HG02938 (cell line): ENCODE measurements around the gene C3AR1.
A peak's percentile ranks its signal among the peaks of the same experiment; 100 is the strongest.
"Not testable (repeated sequence)": the region's sequence is repeated elsewhere in the genome, so short reads cannot be mapped to it uniquely, and the experiment has no call there.

Experiments
- ATAC-seq: cut with Tn5 transposase; IDR thresholded peaks from one replicate; pipeline ENCODE4 v1.9.1; 2021; ENCODE audit warnings: mild to moderate bottlenecking, moderate library complexity; ENCODE audit not compliant: unreplicated experiment

C3AR1 gene

DNA sequence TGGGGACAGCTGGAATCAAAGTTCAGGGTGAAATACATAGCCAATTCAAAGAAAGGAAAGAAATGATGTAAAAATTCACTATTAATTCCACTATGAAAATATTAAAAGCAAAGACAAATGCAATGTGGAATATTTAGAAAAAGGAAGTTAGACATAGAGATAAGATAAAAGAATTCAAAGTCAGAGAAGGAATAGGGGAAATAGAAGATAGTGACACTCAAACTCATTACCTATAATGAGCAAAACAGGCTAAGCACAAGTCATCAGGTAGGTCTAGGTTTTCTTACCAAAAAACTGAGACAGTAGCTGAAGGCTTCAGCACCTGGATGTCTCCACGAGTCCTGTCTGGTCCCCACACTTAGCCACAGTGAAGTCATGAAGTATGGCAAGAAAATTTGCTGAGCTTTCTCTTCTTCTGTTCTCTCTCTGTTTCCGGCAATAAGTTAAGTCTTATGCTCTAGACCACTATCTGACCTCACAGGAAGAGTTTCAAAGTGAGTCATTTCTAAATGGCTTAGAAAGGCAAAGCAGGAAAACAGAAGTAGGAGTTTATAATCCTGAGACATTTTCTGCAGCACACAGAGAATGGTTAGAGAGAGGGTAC lies at the start of gene C3AR1:
Gene C3AR1 (minus strand): TSS at position 369 of the 604 bp plus-strand sequence. CDS start 6,174 bp downstream, outside the sequence.
- no peak for ATAC-seq

DNA sequence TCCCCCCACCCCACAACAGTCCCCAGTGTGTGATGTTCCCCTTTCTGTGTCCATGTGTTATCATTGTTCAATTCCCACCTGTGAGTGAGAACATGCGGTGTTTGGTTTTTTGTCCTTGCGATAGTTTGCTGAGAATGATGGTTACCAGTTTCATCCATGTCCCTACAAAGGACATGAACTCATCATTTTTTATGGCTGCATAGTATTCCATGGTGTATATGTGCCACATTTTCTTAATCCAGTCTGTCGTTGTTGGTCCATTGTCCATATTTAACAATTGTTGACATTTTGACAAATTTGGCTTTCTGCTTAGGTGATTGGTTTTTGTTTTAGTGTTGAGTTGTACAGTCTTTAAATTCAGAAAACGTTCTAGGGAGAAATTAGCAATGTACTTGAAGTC lies 47.0 kb upstream of the C3AR1 start:
- not testable (repeated sequence) for ATAC-seq

DNA sequence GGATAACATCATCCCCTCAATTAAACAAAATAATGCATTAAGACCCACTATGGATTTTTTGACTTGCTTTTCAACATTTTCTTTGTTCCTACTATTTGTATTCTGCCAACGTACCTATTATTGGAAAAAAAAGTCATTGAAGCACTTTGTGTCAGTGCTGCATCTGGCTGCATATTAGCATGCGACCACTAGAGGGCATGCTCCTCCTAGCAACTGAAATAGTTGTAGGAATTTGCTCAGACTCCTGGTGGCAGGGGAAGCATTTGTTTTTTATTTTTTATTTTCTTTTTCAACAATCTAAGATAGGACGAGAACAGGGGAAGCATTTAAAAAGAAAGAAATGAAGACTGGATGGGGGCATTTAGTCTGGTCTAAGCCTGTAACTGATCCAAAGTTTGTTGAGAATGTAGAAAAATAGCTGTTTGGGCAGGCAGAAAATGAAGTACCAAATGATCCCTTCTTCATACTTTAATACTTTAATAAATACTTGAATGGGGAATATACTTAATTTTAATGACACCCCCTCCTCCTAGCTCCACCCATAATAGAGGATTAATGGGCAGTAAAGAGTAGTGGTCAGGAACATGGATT lies 42.7 kb upstream of the C3AR1 start:
- ATAC-seq, result no peak

DNA sequence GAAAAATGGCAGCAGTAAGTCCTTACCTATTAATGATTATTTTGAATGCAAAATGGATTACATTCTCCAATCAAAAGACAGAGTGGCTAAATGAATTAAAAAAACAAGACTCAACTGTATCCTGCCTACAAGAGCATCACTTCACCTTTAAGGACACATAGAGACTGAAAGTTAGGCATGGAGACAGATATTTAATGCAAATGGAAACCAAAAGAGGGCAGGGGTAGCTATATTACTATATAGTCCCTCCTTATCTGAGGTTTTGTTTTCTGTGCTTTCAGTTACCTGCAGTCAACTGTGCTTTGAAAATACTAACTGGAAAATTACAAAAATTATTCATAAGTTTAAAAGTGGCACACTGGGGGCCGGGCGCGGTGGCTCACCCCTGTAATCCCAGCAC lies 33.1 kb upstream of the C3AR1 start:
- ATAC-seq, result no peak

DNA sequence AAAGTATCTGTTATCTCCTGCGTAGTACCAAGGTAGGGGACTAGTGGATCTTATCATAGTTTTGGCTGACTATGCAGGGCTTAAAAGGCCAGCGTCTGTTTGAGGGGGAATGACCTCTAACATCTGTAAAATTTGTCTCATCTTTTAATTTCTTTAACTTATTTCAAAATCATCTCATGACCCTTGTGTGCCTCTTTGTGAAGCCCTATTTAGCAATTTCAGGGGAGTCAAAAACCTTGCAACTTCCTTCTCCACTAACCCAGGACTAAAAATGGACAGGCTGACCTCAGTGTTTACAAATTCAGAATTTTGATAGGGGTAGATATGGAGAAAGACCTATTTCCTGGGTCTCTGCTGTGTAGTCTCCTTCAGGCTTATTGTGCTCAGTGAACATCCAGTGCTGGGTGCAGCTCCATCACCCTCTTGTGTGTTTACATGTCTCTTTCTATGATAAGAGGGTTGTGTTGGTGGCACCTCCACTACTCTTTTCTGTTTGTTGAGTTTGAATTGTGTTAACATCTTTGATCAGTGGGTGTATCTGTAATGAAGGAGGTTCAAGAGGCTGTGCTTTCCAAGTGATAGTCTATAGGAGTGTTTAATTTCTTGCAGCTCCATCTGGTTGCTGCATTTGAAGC lies 30.2 kb upstream of the C3AR1 start:
- ATAC-seq, result no peak

DNA sequence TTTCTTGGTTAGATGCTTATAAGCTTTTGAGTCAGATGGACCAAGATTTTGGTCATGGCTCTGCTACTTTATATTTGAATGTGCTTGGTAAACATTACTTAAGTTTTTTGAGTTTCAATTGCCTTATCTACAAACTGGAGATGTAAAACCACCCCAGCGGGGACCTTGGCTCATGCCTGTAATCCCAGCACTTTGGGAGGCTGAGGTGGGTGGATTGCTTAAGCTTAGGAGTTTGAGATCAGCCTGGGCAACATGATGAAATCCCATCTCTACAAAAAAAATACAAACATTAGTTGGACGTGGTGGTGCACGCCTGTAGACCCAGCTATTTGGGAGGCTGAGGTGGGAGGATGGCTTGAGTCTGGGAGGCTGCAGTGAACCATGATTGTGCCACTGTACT lies 27.1 kb upstream of the C3AR1 start:
- ATAC-seq, result no peak

DNA sequence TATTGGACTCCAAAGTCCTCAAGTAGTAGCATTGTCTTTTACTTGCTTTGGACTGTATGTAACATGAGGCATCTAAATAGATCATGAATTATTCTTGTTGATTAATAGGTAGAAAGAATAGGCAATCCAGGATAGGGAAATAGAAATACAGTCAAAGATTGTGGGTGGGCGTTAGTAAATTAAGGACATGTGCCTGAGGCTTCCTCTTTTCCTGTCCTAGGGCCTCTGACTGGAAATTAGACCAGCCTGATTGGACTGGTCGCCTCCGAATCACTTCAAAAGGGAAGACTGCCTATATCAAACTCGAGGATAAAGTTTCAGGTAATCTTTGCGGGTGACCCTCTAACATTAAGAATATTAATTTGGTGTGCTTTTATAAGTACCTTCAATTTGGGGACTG lies 23.6 kb upstream of the C3AR1 start:
- ATAC-seq, result no peak

DNA sequence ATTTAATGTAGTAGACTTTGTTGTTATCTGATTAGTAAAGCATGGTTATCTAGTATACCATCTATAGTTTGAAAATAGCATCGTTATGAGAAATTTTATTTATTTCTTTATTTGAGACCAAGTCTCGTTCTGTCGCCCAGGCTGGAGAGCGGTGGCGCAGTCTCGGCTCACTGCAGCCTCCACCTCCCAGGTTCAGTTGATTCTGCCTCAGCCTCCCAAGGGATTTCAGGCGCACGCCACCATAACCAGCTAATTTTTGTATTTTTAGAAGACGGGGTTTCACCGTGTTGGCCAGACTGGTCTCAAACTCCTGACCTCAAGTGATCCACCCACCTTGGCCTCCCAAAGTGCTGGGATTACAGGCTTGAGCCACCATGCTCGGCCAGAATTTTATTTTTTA lies 23.1 kb upstream of the C3AR1 start:
- ATAC-seq, result not testable (repeated sequence)

DNA sequence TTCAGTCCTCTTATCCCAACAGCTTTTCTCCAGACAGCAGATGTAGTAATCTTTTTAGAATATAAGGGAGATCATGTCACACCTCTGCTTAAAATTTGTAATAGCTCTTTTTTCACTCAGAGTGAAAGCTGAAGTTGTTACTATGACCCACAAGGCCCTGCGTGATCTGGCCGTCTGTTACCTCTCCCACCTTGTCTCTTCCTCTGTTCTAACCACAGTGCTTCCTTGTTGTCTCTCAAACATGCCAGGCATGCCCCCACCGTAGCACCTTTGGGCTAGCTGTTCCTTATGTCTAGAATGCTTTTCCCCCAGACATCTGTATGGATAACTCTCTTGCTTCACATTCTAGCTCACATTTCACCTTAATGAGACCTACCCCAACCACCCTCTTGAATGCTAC lies 22.4 kb upstream of the C3AR1 start:
- ATAC-seq, result peak; percentile 58

DNA sequence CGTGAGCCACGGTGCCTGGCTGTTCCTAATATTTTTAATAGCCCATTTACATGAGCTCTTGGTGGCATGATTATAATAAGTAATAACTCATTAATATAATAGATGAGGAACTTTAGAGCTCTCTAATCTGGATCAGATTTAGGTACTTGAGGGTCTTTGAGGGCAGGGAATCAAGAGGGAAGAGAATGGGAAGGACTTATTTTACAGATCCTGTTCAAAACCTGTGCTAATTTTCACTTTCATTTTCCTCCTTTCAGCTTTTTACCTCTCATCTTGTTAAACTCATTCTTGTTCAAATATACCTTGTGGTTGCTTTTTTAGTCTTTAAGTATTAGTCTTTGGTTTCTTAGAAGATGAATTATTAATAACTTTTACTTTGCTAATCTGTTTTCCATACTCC lies 21.5 kb upstream of the C3AR1 start:
- no peak for ATAC-seq

DNA sequence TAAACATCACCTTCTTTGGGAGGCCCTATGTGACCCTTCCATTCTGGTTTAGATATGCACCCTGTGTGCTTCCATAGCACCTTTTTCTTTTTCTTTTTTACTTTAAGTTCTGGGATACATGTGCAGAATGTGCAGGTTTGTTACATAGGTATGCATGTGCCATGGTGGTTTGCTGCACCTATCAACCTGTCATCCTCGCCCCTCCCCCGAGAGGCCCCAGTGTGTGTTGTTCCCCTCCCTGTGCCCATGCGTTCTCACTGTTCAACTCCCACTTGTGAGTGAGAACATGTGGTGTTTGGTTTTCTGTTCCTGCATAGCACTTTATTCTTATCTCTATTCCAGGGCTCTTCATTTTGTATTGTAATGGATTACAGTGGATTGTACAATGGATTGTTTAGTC lies 18.2 kb upstream of the C3AR1 start:
- not testable (repeated sequence) for ATAC-seq

DNA sequence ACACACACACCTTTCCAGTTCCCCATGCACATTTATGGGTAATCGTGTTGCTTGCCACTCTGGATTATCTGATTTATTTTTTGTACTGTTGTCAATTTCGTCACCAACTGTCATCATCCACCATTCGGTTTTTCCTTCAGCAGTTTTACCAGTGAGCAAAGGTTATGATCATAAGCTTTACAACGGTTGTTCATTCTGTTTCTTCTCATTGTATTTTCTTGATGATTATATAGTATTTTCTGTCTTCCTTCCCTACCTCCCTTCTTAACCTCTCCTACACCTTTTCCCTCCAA lies 16.6 kb upstream of the C3AR1 start:
- ATAC-seq, result no peak

DNA sequence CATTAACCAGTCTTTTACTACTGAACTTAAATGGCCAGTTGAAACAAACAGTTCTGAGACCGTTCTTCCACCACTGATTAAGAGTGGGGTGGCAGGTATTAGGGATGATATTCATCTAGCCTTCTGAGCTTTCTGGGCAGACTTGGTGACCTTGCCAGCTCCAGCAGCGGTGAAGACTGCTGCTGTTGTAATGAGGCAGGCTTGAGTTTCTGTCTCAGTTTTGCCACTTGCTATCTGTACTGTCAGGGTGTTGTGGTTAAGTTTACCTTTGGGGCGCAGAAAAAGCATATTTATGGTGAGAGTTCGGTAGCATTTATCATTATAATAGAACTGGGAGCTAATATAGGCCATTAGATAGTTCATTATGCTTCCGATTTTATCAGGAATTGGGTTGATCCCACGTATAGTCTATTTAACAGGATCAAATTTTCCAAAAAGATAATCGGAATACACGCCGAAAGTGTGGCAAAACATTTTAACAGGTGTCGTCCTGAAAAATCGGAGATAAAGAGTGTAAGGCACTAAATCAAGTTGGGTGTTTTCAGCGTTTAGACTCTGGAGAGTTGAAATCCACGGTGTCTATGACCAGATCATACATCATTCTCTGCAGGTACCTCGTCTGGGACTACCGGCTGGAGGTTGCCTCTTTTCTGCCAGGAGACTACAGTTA lies 15.2 kb upstream of the C3AR1 start:
- no peak for ATAC-seq

DNA sequence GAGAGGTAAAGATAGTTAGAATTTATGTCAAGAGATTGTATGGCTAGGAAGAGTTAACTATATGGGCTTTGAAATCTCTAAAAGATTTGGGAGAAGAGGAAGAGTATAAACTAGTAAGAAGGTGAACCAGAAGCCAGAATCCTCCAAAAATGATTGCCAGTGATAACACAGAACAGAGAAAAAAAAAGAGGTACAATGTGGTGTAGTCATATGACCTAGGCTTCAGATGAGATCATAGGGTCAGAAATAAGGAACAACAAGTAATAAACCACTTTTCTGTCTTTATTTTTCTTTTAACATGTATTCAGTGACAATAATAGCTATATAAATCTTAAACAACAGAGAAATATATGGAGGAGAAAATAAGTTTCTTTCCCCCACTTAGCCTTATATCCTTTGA lies 14.0 kb upstream of the C3AR1 start:
- no peak for ATAC-seq

DNA sequence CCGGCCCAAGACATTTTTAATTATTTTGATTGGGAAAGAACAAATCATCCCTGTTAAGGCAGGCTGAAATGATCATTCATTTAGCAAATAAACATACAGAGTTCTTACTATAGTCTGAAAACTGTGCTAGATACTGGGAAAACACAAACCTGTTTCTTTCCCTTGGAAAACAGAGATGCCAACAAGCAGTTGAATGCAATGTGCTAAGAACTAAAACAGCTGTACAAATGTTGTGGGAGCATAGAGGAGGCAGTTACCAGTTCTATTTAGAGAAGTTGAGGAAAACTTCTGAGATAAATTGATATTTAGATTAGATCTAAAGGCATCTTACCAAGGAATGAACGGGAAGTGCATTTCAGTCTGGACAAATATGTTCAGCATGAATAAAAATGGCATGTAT lies 12.8 kb upstream of the C3AR1 start:
- ATAC-seq, result no peak

DNA sequence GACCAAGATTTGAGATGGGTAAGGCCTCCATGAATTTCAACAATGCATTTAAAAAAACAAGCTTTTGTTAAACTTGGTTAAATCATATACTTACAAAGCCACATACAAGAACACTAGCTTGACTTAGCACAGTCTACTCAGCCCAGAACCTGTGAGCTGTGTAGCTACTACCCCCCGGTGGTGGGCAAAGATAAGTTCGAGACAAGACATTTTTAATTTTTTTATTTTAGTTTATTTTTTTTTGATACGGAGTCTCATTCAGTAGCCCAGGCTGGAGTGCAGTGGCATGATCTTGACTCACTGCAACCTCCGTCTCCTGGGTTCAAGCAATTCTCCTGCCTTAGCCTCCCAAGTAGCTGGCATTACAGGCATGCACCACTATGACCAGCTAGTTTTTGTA lies 12.2 kb upstream of the C3AR1 start:
- no peak for ATAC-seq

DNA sequence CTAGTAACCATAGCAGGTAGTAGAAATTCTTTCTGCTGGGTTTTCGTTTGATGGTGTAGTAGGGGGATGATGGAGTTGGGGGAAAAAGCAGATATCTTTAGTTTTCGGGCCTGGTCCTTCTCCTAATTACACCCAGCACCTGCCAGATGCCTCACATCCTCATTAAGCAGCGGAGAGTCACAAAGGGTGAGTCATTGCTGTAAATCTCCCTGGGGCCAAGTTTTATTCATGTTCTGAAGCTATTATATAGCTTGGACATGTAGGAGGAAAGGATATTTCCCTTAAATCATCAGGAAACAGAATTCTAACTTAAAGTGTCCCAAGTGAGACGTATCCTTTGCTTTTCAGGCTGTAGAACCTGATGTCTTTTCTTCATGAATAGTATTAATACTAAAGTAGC lies 11.0 kb upstream of the C3AR1 start:
- ATAC-seq, result no peak

DNA sequence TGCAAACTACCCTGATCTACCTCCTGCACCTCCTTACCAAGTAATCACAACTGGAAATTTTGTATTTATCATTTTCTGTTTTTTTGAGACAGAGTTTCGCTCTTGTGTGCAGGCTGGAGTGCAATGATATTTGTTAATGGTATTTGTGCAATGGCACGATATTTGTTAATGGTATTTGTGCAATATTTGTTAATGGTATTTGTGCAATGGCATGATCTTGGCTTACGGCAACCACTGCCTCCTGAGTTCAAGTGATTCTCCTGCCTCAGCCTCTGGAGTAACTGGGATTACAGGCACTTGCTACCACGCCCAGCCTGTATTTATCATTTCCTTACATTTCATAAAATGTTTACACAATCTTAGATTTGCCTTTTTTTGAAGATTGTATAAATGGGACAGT lies 10.2 kb upstream of the C3AR1 start:
- ATAC-seq, result no peak

DNA sequence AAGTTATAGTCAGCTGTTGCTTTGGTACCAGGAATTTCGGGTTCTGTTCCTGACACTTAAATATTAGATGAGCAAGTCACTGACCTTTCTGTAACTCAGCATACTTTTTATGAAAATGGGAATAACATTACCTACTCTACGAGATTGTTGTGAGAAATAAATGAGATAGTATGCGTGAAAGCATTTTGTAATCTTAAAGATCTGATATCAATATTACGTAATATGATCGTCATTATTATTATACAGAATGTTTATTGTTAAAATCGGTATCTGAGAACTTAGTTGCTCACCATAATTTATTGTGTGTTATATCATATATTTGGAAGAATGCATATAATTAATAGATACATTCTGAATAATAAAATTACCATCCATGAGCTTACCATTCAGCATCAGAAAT lies 9.8 kb upstream of the C3AR1 start:
- no peak for ATAC-seq

DNA sequence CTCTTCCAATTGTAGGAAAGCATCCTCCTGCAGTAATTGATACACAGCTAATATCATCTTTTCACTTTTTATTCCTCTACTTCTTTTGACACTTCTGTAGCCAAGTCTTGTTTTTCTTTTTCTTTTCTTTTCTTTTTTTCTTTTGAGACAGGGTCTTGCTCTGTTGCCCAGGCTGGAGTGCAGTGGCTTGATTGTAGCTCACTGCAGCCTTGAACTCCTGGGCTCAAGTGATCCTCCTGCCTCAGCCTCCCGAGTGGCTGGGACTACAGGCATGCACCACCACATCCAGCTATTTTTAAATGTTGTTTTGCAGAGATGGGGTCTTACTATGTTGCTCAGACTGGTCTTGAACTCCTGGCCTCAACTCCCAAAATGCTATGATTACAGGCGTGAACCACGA lies 5.7 kb upstream of the C3AR1 start:
- not testable (repeated sequence) for ATAC-seq

DNA sequence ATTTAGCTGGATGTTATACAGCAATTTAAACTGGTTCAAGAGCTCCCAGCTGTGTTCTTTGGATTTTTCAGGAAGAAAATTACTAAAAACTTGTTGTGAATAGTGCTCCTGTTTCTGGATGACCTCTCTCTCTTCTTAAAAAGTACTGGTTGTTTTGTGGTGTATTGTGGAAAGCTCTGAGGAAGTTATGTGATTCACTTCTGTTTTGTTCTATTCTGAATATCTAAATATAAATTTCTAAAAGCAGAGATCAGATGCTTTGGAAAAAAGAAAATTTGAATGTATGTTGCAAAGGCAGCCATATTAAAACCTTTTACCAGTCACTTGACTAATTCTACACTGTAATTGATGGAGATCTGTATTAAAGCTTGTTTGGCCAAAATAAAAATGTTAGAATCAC lies 3.4 kb upstream of the C3AR1 start:
- ATAC-seq, result no peak

DNA sequence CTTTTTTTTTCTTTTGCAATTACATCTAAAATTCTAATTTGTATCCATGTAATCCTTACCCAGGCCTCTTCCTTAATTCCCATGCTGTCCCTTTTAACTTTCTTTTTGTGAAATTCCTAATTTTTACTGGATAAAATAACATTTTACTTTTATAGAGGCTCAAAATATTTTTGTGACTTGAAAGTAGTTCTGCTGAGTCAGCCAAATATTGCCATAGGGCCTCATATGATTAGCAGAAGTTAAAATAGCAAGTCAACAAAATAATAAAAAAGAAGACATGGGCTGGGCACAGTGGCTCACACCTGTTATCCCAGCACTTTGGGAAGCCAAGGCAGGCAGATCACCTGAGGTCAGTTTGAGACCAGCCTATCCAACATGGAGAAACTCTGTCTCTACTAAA lies 2.0 kb downstream of the C3AR1 start:
- ATAC-seq, result no peak
